ENCODE results near the gene PRPS2. TPM values are rescaled to one million over a fixed set of nuclear protein-coding genes. Genes with fewer than 3 reads are reported as not detected.
A peak's percentile ranks its signal among the peaks of the same experiment; 100 is the strongest.

PRPS2 gene
- total and polyA plus RNA-seq, 2 donors (not counting 3 experiments of a cell fraction or from before 2014, with no cell fraction given), result 15.9 to 36.7 TPM

DNA sequence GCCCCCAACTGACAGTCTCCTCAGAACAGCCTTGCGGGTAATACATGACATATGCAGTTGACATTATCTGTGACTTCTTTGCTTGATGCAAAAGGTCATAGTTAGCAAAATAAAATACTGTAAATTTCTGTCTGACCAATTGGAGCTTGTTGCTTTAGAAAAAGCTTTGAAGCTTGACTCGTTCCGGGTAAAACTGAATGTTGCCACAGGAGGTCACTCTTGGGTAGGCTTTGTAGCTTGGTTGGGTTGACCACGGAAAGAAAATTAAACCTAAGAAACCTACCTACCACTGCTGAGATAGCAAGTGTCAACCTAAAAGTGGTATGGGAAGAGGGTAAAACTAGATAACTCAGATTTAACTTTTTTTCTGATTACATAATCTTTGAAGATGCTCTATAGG is 23.2 kb downstream of the PRPS2 start:
- H3K4me2 ChIP-seq (ENCODE audit: insufficient read depth, low read length), result no peak overlapping the region
- BruUV-seq (replicated peaks), result no TSS peak
- no peaks in the 10 kb centered on the region for H3K27me3 ChIP-seq (ENCODE audit: control insufficient read depth in 2 of 2, insufficient read depth in 2 of 2, low read length in 2 of 2)
- H3K4me1 ChIP-seq (ENCODE audit: control insufficient read depth, extremely low read depth, insufficient read depth, low read length), result no peaks in the 10 kb centered on the region
- intact Hi-C loops (cut with micrococcal nuclease), result loop anchor here (1.0 kb wide), 3 partner anchors 80 to 674 kb away; no protein-coding TSS in a partner anchor
- CTCF ChIA-PET, result interaction anchor here (0.6 to 3.3 kb wide), 26 partner anchors 9 to 937 kb away, joined by 3 to 35 read pairs (median 6); partner anchors contain the start of gene PRPS2
- no peaks in the 10 kb centered on the region for H3K9me1 ChIP-seq (replicated peaks; ENCODE audit: control insufficient read depth, extremely low read depth, insufficient read depth, low read length)
- no peak overlapping the region for H3K9ac ChIP-seq (replicated peaks; ENCODE audit: extremely low read depth, insufficient read depth, low read length)
- dilution Hi-C loops (cut with MboI; ENCODE audit: extremely low pct_ligation_motif_present, low sequenced_read_pairs), result no loop called here
- no peaks in the 10 kb centered on the region for H4K20me1 ChIP-seq (replicated peaks; ENCODE audit: control insufficient read depth, extremely low read depth, insufficient read depth, low read length)
- H3K36me3 ChIP-seq (ENCODE audit: control insufficient read depth in 2 of 2, extremely low read depth in 1 of 2, insufficient read depth in 2 of 2, low read length in 2 of 2), result peaks cover 0 to 2% of the 10 kb centered on the region in 2 experiments
- no peak overlapping the region for H3K4me3 ChIP-seq (replicated peaks in 1 of 3; ENCODE audit: insufficient read depth in 1 of 3, low read depth in 1 of 3, low read length in 3 of 3)
- H3K79me2 ChIP-seq (ENCODE audit: control insufficient read depth, insufficient read depth, low read length), result no peaks in the 10 kb centered on the region
- DNase-seq (ENCODE audit: low read depth, low spot score) (peak; percentile 65), FAIRE-seq (peak; percentile 96)
- POLR2A ChIA-PET, result interaction anchor here (0.6 to 1.1 kb wide), 2 partner anchors 132 to 832 kb away, joined by 3 to 8 read pairs; no protein-coding TSS in a partner anchor
- H3K9me3 ChIP-seq (replicated peaks; ENCODE audit: control insufficient read depth, insufficient read depth, low read length), result no peaks in the 10 kb centered on the region
- H2AFZ ChIP-seq (ENCODE audit: low read depth, low read length), result no peak overlapping the region
- TF ChIP-seq GATA2 (IDR thresholded peaks at IDR 0.05; ENCODE audit: insufficient read depth, insufficient read length, low read depth, low read length), result no peak
- TF ChIP-seq, protein P1, sequence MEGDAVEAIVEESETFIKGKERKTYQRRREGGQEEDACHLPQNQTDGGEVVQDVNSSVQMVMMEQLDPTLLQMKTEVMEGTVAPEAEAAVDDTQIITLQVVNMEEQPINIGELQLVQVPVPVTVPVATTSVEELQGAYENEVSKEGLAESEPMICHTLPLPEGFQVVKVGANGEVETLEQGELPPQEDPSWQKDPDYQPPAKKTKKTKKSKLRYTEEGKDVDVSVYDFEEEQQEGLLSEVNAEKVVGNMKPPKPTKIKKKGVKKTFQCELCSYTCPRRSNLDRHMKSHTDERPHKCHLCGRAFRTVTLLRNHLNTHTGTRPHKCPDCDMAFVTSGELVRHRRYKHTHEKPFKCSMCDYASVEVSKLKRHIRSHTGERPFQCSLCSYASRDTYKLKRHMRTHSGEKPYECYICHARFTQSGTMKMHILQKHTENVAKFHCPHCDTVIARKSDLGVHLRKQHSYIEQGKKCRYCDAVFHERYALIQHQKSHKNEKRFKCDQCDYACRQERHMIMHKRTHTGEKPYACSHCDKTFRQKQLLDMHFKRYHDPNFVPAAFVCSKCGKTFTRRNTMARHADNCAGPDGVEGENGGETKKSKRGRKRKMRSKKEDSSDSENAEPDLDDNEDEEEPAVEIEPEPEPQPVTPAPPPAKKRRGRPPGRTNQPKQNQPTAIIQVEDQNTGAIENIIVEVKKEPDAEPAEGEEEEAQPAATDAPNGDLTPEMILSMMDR (IDR thresholded peaks at IDR 0.05; ENCODE audit: extremely low read depth in 1 of 2, insufficient read depth in 1 of 2, low read depth in 1 of 2, low read length in 2 of 2), result peak; percentile 28 to 29
- no peak for TF ChIP-seq EZH2 (IDR thresholded peaks at IDR 0.05; ENCODE audit: borderline replicate concordance, low read depth, low read length, severe bottlenecking)
- no peak for TF ChIP-seq FOS (IDR thresholded peaks at IDR 0.05; ENCODE audit: borderline replicate concordance, insufficient read depth, low read length)
- no peak overlapping the region for H3K27ac ChIP-seq (ENCODE audit: insufficient read depth, low read depth, low read length)

DNA sequence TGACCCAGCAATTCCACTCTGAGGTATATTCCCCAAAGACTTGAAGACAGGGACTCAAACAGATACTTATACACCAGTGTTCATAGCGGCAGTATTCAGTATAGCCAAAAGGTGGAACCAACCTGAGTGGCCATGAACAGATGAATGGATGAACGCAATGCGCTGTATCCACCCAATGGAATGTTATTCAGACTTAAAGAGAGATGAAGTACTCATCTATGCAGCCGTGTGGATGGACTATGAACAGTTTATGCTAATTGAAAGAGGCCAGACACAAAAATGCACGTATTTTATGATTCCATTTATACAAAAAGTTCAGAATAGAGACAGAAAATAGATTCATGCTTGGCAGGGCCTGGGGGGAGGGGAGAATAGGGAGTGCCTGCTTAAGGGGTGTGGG is 26.3 kb downstream of the PRPS2 start:
- Histone ChIP-seq H3K27ac (ENCODE audit: insufficient read depth, low read depth, low read length) (no peak overlapping the region), H3K27me3 (ENCODE audit: control insufficient read depth in 2 of 2, insufficient read depth in 2 of 2, low read length in 2 of 2) (no peaks in the 10 kb centered on the region), H3K79me2 (ENCODE audit: control insufficient read depth, insufficient read depth, low read length) (no peaks in the 10 kb centered on the region), H3K4me1 (ENCODE audit: control insufficient read depth, extremely low read depth, insufficient read depth, low read length) (no peaks in the 10 kb centered on the region), H3K9me1 (replicated peaks; ENCODE audit: control insufficient read depth, extremely low read depth, insufficient read depth, low read length) (no peaks in the 10 kb centered on the region), H2AFZ (ENCODE audit: low read depth, low read length) (no peak overlapping the region), H3K9ac (replicated peaks; ENCODE audit: extremely low read depth, insufficient read depth, low read length) (no peak overlapping the region), H3K36me3 (ENCODE audit: control insufficient read depth in 2 of 2, extremely low read depth in 1 of 2, insufficient read depth in 2 of 2, low read length in 2 of 2) (no peaks in the 10 kb centered on the region), H3K4me3 (replicated peaks in 1 of 3; ENCODE audit: insufficient read depth in 1 of 3, low read depth in 1 of 3, low read length in 3 of 3) (no peak overlapping the region), H3K9me3 (replicated peaks; ENCODE audit: control insufficient read depth, insufficient read depth, low read length) (no peaks in the 10 kb centered on the region), H4K20me1 (replicated peaks; ENCODE audit: control insufficient read depth, extremely low read depth, insufficient read depth, low read length) (no peaks in the 10 kb centered on the region), H3K4me2 (ENCODE audit: insufficient read depth, low read length) (no peak overlapping the region)
- intact Hi-C loops (cut with micrococcal nuclease) (no loop called here), dilution Hi-C loops (cut with MboI; ENCODE audit: extremely low pct_ligation_motif_present, low sequenced_read_pairs) (no loop called here)
- POLR2A ChIA-PET, result no interaction called here
- no peak for FAIRE-seq
- no peak for DNase-seq (ENCODE audit: low read depth, low spot score)
- TF ChIP-seq, protein P2, sequence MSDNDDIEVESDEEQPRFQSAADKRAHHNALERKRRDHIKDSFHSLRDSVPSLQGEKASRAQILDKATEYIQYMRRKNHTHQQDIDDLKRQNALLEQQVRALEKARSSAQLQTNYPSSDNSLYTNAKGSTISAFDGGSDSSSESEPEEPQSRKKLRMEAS (IDR thresholded peaks at IDR 0.05; ENCODE audit: insufficient read depth, insufficient read length), result no peak
- TF ChIP-seq, protein P1 (IDR thresholded peaks at IDR 0.05; ENCODE audit: extremely low read depth in 1 of 2, insufficient read depth in 1 of 2, low read depth in 1 of 2, low read length in 2 of 2), result no peak
- no peak for TF ChIP-seq JUN (IDR thresholded peaks at IDR 0.05; ENCODE audit: borderline replicate concordance, insufficient read depth, insufficient read length, low read depth)
- no peak for TF ChIP-seq EZH2 (IDR thresholded peaks at IDR 0.05; ENCODE audit: borderline replicate concordance, low read depth, low read length, severe bottlenecking)
- no peak for TF ChIP-seq FOS (IDR thresholded peaks at IDR 0.05; ENCODE audit: borderline replicate concordance, insufficient read depth, low read length)
- TF ChIP-seq POLR2AphosphoS5 (IDR thresholded peaks at IDR 0.05; ENCODE audit: insufficient read depth, low read depth, low read length), result no peak
- TF ChIP-seq MYC (IDR thresholded peaks at IDR 0.05; ENCODE audit: low read depth, low read length), result no peak
- no peak for TF ChIP-seq GATA2 (IDR thresholded peaks at IDR 0.05; ENCODE audit: insufficient read depth, insufficient read length, low read depth, low read length)
- TF ChIP-seq POLR2A (IDR thresholded peaks at IDR 0.05; ENCODE audit: low read depth, low read length), result no peak
- BruUV-seq (replicated peaks), result no TSS peak
- CTCF ChIA-PET, result no interaction called here

Measured in endothelial cell of umbilical vein (primary cell).